ENCODE results near the gene ADAMTS12.

ADAMTS12 gene

DNA sequence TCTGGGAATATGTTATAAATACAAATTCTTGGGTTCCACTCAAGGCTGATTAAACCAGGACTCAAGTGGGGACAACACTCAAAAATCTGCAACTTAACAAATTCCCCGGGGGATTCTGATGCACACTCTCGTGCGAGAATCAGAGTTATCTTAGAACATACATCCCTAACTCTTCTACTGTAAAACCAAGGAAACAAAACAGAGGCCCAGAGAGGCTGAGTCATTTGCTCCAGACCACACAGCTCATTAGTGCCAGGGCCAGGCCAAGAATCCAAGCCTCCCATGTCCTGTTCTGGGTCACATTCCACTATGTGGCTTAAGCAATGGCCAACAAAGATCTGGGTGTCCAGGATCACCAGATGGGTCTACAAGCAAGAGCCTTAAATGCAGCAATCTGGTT is 166.0 kb downstream of the ADAMTS12 start:
- no peak for TF ChIP-seq JUND (IDR thresholded peaks at IDR 0.05; ENCODE audit: low read depth)
- DNase-seq (ENCODE audit: low read depth in 1 of 2, low spot score in 1 of 2): no peak
- in situ Hi-C loops (cut with HindIII; ENCODE audit: low pct_unique_long_range_greater_than_20kb, low sequenced_read_pairs): no loop called here

DNA sequence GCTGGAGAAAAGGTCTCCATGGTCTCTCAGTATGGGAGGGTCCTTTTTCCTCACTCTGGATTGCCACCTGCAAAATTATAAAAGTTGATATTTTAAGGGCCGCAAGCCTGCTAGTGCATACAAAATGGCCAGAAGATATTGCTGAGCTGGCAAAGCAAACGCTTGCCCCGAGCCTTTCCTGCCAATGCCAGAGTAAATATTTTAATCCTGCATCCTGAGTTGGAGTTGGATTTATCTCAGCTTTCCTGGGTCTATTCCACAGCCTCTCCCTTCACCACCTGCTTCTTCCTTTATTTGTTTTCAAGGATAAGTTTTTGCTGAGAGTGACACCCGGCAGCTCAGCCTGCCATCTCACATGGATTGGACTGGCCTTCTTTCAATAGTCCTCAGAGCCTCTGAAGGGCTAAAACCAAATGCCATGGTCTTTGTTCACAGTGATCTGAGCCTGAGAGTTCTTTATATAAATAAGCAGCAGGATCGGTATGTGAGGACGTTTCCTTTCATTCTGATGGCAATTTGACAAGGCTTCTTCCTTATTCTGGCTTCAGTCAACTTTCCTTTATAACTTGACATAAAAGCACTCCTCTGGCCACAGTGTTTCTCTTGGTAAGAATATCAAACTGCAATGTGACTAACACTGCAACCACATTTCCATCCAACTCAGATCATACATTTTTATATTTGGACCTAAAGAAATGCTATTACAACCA is 170.1 kb downstream of the ADAMTS12 start:
- no peak for DNase-seq (ENCODE audit: low read depth in 1 of 2, low spot score in 1 of 2)
- in situ Hi-C loops (cut with HindIII; ENCODE audit: low pct_unique_long_range_greater_than_20kb, low sequenced_read_pairs): no loop called here
- TF ChIP-seq JUND (IDR thresholded peaks at IDR 0.05; ENCODE audit: low read depth): no peak

DNA sequence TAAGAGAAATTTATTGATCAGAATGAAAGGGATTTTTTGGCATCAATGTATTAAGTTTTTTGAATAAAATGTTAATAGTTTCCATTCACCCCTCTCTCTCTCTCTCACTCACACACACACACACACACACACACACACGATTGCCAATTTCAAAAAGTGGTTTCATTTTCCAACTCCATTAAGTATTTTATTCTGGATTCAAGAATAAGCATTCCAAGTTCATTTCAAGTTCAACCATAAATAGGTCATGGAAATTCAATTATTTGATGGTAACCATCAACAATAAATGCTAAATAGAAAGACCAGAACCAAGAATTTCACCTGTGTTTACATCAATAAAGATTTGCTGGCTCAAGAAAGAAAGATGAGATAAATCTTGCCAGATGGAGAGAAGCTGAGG is 171.6 kb downstream of the ADAMTS12 start:
- in situ Hi-C loops (cut with HindIII; ENCODE audit: low pct_unique_long_range_greater_than_20kb, low sequenced_read_pairs): no loop called here
- TF ChIP-seq JUND (IDR thresholded peaks at IDR 0.05; ENCODE audit: low read depth): no peak
- DNase-seq (ENCODE audit: low read depth in 1 of 2, low spot score in 1 of 2): no peak

DNA sequence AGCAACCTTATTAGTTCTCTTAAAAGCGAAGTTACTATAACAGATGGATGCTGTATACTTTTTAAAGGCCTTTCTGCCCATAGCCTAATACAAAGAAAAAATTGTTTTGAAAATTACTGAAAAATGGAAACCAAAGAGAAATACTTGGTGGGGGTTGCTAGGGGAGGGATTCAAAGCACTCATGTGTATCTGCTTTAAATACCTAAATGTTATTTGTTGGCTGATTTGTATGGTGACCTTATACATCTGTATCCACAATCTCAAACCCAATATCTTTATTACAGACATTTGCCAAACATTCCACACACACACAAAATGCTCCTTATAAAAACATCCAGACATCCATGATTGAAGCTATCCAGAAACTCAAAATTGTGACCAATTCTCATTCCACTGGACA is 172.0 kb downstream of the ADAMTS12 start:
- no peak for DNase-seq (ENCODE audit: low read depth in 1 of 2, low spot score in 1 of 2)
- no peak for TF ChIP-seq JUND (IDR thresholded peaks at IDR 0.05; ENCODE audit: low read depth)
- in situ Hi-C loops (cut with HindIII; ENCODE audit: low pct_unique_long_range_greater_than_20kb, low sequenced_read_pairs): no loop called here

DNA sequence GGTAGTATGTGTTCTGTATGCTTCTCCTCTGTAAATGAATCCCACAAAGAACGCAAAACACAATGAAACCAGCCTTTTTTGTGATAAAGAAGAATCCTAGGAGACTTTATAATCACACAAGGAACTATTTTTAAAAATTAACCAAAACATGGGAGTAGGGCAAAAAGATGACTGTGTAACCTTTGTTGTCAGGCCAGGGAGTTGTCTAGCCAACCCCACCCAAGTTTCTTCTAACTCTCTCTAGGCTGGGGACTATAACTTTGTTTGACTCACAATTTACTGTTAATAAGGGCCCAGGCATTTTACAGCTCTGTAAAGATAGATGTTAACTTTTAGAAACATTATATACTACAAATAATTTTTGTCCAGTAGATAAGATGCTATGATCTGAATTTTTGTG is 176.1 kb downstream of the ADAMTS12 start:
- DNase-seq (ENCODE audit: low read depth in 1 of 2, low spot score in 1 of 2): no peak
- in situ Hi-C loops (cut with HindIII; ENCODE audit: low pct_unique_long_range_greater_than_20kb, low sequenced_read_pairs): no loop called here
- TF ChIP-seq JUND (IDR thresholded peaks at IDR 0.05; ENCODE audit: low read depth): no peak

DNA sequence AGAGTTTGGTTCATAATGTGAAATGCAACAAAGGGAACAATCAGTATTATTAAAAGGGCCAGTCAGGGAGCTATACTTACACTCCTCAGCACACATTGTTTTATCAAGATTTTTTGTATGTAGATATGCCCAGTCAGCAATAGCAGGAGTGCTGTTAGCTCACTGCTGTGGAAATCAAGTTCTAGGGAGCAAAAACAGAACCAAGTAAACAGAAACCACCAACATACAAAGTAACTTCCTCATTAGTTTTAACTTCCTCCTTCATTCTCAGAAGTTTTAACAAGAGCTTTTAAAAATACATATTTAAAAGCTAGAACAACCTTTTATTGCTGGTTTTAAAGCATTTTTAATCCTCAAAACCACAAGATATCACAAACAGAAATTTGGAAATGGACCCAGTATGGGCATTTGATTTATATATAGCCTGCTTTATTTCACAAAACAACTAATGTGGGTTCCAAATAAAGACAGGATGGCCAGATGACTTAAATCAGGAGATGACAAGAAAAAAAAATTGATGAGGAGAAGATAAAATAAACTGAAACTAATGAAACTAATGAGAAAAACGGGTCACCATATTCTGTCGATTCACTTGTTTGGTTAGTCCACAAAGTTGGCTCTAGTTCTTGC is 178.5 kb downstream of the ADAMTS12 start:
- in situ Hi-C loops (cut with HindIII; ENCODE audit: low pct_unique_long_range_greater_than_20kb, low sequenced_read_pairs): no loop called here
- no peak for DNase-seq (ENCODE audit: low read depth in 1 of 2, low spot score in 1 of 2)
- no peak for TF ChIP-seq JUND (IDR thresholded peaks at IDR 0.05; ENCODE audit: low read depth)

DNA sequence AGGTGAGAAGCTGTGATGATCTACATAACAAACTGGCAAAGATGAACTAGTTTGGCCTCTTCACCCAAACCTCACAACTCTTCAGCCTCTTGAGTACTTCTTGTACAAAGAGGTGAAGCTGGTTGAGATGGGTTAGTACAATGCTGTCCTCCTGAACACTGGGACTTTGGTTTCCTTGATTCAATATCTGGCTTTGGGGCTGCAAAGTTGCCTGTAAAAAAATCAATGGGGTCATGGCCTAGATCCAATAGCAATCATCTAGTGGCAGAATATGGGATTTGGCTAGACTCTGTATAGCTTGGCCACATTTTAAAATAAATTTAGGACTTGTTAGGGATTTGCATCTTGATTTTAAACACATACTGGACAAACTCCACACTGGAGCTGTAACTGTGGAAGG is 179.1 kb downstream of the ADAMTS12 start:
- DNase-seq (ENCODE audit: low read depth in 1 of 2, low spot score in 1 of 2): no peak
- in situ Hi-C loops (cut with HindIII; ENCODE audit: low pct_unique_long_range_greater_than_20kb, low sequenced_read_pairs): no loop called here
- TF ChIP-seq JUND (IDR thresholded peaks at IDR 0.05; ENCODE audit: low read depth): no peak

DNA sequence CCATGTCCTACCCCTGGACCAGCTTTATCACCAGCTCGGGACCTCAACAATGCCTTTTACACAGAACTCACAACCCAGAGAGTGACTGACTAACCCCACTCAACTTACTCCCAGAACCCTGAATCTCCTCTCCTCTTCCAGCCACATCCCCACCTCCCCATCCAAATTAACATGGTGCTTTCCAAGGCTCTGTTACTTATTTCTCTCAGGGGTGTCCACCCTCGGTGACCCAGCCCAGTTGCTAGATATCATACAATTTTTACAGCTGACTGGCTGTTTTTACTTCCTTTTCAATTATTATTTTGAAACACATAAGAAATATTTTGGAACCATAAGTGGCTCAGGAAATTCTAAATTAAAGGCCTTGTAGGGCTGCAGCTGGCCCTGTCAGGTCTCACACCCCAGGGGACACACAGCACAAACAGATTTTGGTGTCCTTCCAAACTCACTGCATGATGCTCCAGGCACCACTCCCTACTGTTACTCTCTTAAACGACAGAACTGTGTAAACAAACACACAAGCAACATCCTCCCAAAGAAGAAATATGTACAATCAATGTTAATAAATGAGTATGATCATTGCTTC is 180.6 kb downstream of the ADAMTS12 start:
- no peak for TF ChIP-seq JUND (IDR thresholded peaks at IDR 0.05; ENCODE audit: low read depth)
- in situ Hi-C loops (cut with HindIII; ENCODE audit: low pct_unique_long_range_greater_than_20kb, low sequenced_read_pairs): no loop called here
- no peak for DNase-seq (ENCODE audit: low read depth in 1 of 2, low spot score in 1 of 2)

DNA sequence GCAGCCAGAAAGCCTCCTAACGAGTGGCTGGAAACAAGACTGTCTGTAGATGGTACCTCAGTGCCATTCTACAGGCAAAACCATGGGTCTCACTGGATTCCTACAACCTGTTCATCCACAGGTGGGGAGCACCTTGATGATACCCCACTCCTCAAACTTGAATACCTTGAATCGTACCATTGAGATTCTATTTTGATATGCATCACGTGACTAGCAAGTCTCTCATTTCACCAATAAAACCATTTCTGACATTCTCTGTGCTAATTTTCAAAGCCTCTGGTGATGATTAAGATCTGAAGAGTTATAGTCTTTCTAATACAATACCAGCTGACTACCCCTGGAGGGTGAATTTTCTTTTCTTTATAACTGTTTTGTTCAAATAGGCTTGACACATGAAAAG is 188.9 kb downstream of the ADAMTS12 start:
- no peak for DNase-seq (ENCODE audit: low read depth in 1 of 2, low spot score in 1 of 2)
- TF ChIP-seq JUND (IDR thresholded peaks at IDR 0.05; ENCODE audit: low read depth): no peak
- in situ Hi-C loops (cut with HindIII; ENCODE audit: low pct_unique_long_range_greater_than_20kb, low sequenced_read_pairs): no loop called here

DNA sequence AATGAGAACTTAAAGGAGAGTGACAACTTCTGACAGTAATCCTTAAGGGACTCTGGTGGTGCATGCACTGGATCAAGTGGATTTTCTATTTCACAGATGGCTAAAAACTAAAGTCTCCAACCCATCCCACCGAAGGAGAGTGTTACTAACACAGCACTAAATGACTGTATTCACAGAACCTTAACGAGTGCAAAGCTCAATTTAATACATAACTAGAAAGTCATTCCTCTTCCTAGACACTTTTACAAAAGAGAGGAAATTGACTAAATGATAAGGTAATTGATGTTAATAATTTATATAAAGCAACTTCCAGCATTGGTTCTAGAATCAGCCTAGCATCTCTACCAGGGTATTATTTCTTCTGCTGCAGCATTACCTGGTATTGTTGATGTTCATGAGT is 189.8 kb downstream of the ADAMTS12 start:
- DNase-seq (ENCODE audit: low read depth in 1 of 2, low spot score in 1 of 2): no peak
- in situ Hi-C loops (cut with HindIII; ENCODE audit: low pct_unique_long_range_greater_than_20kb, low sequenced_read_pairs): no loop called here
- no peak for TF ChIP-seq JUND (IDR thresholded peaks at IDR 0.05; ENCODE audit: low read depth)

DNA sequence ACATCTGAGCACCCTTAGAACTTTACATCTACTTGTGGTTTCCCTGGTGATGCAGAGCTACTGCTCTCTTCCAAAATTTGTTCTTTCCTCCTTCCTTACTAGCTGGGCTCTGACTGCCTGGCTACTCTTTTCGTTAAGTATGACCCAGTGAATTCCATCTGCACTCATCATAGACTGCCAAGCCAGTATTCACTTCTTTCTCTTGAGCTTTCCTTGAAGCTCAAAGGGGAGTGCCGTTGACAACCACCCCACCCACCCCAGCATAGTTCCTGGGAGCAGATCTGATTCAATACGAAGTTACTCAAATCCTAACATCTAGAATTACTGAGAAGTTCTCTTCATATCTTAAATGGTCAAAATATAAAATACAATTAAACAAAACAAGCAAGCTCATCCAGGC is 190.5 kb downstream of the ADAMTS12 start:
- no peak for TF ChIP-seq JUND (IDR thresholded peaks at IDR 0.05; ENCODE audit: low read depth)
- in situ Hi-C loops (cut with HindIII; ENCODE audit: low pct_unique_long_range_greater_than_20kb, low sequenced_read_pairs): no loop called here

DNA sequence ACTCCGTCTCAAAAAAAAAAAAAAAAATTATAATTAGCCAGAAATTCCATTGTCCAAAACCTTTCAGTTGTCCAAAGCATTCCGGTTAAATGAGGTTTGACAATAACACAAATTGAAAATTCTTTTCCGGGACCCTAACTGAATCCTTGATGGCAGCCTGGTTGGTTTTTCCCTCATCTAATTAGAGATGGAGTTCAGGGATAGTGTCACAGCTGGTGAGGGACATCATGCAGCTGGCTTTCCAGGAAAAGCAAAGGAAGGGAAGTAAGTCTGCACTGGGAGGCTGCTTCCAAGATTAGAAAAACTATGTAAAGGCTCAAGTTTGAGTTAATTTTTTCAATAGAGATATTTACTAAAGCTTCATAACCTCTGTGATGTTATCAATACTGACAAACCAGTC is 195.4 kb downstream of the ADAMTS12 start:
- in situ Hi-C loops (cut with HindIII; ENCODE audit: low pct_unique_long_range_greater_than_20kb, low sequenced_read_pairs): no loop called here
- DNase-seq (ENCODE audit: low read depth in 1 of 2, low spot score in 1 of 2): no peak
- TF ChIP-seq JUND (IDR thresholded peaks at IDR 0.05; ENCODE audit: low read depth): no peak

More for the DNA sequence above, 190.5 kb downstream of the ADAMTS12 start:
- no peak for DNase-seq (ENCODE audit: low read depth in 1 of 2, low spot score in 1 of 2)

DNA sequence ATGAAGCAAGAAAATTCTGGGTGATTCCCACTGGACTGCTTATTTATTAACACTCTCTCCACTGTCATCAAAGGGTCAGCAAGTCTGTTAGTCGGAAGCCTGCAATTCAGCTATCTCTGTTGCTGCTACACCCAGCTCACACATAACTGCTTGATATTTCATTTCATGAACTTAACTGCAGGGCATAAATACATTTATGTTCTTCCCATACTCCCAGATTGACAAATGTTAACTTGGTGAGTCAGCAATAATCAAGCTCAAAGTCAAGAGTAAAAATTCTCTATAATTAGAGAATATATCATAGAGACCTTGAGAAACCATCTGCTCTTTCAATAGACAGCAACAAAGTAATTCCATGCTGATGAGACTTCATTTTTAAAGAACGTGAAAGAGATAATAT is 198.8 kb downstream of the ADAMTS12 start:
- in situ Hi-C loops (cut with HindIII; ENCODE audit: low pct_unique_long_range_greater_than_20kb, low sequenced_read_pairs): no loop called here
- DNase-seq (ENCODE audit: low read depth in 1 of 2, low spot score in 1 of 2): no peak
- no peak for TF ChIP-seq JUND (IDR thresholded peaks at IDR 0.05; ENCODE audit: low read depth)

Data from T47D (cell line).